Stimulated activated CD4-positive, alpha-beta T cell treated with anti-CD3 and anti-CD28 coated beads, Interleukin-12 subunit alpha, Interleukin-12 subunit beta, amount 100 ng/mL, for 48 hours (primary cell): ENCODE measurements around the gene AGPS.
"Not testable (repeated sequence)": the region's sequence is repeated elsewhere in the genome, so short reads cannot be mapped to it uniquely, and the experiment has no call there.

Experiments
- DNase-seq, 3 donors: peaks; one replicate each; pipeline ENCODE4 v3.0.0-alpha.2; 2020; ENCODE audit warnings: low read depth in 2 of 3, low spot score in 1 of 3

AGPS gene

DNA sequence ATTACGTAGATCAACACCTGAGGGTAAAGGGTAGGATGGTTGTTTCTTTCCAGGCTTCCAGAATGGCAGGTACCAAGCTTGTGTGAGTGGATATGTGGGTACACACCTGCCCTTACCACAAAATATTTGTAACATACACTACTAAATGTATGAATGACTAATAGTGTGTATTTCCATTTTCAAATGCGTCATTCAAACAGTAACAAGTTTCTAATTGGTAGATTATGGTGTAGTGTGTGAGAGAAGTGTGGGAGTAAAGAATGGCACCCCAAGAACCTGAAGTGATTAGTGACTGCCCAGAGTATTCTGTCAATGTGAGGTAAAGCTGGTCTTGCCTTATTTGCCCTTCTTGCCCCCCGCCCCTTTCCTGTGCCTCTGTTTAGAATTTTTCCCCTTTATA lies 21.1 kb downstream of the AGPS start:
- DNase-seq, result no peak

DNA sequence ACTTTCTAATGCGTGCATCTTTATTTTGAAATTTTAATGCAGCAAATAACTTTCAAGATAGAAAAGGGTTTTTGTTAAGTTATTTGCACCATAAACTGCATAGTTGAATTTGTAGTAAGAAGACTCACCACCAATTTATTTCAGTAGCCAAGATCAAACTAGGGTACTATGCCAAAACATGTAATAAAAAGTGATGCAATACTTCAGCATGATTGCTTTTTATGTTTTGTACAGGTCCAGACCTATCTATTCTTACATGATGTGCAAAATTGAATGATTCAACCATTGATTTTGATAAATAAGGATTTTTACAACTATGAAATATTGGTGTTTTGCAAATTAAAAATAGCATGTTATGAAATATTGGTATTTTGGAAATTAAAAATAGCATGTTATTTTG lies 26.7 kb downstream of the AGPS start:
- no peak for DNase-seq

DNA sequence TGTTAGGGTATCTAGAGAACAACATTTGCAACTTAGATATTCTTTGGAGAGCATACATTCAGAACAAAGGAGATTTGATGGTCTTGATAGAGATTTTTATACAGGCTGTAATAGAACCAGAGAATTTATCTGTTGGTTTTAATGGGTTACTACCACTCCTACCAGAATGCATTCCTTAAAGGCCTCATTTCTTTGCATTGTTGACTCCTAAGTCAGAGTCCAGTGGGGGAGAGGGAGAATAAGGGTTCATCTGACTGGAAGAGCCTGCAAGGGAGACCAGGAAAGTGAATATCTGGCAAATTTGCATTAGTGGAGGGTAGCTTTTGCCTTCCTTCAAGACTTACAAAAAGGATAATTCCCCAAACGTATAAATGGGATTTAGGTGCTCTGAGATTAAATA lies 29.7 kb downstream of the AGPS start:
- DNase-seq, result no peak

DNA sequence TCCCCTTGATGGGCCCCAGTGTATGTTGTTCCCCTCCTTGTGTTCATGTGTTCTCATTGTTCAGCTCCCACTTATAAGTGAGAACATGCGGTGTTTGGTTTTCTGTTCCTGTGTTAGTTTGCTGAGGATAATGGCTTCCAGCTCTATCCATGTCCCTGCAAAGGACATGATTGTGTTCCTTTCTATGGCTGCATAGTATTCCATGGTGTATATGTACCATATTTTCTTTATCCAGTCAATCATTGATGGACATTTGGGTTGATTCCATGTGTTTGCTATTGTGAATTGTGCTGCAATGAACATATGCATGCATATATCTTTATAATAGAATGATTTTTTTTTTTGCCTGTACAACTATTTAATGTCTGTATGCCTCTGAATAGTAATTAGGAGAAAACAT lies 31.5 kb downstream of the AGPS start:
- not testable (repeated sequence) for DNase-seq

DNA sequence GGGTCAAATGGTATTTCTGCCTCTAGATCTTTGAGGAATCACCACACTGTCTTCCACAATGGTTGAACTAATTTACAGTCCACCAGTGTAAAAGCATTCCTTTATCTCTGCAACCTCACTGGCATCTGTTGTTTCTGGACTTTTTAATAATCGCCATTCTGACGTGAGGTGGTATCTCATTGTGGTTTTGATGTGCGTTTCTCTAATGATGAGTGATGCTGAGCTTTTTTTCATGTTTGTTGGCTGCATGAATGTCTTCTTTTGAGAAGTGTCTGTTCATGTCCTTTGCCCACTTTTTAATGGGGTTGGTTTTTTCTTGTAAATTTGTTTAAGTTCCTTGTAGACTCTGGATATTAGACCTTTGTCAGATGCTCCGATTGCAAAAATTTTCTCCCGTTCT lies 32.0 kb downstream of the AGPS start:
- DNase-seq, result not testable (repeated sequence)

DNA sequence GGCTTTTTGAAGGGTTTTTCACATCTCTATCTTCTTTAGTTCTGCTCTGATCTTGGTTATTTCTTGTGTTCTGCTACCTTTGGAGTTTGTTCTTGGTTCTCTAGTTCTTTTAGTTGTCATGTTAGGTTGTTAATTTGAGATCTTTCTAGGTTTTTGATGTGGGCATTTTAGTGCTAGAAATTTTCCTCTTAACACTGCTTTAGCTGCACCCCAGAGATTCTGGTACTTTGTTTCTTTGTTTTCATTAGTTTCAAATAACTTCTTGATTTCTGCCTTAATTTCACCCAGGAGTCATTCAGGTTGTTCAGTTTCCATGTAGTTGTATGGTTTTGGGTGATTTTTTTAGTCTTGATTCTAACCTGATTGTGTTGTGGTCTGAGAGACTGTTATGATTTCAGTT lies 34.7 kb downstream of the AGPS start:
- no peak for DNase-seq

DNA sequence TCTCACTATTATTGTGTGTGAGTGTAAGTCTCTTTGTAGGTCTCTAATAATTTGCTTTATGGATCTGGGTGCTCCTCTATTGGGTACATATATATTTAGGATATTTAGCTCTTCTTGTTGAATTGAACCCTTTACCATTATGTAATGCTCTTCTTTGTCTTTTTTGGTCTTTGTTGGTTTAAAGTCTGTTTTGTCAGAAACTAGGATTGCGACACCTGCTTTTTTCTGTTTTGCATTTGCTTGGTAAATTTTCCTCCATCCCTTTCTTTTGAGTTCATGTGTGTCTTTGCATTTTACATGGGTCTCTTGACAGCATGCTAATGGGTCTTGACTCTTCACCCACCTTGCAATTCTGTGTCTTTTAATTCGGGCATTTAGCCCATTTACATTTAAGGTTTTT lies 35.4 kb downstream of the AGPS start:
- DNase-seq, result not testable (repeated sequence)

DNA sequence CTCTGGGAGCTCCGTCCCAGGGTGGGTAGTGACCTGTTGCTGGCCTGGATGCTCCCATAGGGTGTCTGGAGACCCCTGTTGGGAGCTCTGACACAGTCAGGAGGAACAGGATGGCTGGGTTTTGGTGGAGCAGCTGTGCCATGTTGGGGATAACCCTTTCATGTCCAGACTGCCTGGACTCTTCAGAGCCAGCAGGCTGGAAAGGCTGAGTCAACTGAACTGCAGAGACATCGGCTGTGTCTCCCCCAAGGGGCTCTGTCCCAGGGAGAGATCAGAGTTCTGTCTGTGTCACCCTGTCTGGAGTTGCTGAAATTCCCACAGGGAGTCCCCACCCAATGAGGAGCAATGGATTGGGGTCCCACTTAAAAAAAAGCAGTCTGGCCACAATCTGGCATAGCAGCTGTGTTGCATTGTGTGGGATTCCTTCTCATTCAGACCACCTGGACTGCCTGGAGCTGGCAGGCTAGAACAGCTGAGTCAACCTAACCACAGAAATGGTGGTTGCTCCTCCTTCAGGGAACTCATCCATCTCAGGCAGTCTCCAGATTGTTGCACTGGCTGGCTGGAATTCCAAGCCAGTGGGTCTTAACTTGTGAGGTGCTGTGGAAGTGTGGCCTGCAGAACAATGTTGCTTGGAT lies 37.2 kb downstream of the AGPS start:
- no peak for DNase-seq

DNA sequence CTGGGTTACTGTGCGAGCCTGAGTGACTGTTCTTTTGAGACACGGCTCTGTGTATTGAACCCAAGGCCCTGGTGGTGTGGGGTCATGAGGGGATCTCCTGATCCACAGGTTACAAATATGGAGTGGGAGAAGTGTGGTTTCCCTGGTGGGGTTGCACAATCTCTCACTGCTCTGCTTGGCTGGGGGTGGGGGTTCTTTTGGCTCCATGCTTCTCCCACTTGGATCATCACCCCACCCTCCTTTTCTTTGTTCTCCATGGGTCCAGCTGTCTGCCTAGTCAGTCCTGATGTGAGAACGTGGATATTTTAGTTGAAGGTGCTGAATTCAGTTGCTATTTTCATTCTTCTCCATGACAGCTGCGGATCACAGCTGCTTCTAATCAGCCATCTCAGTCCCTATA lies 37.8 kb downstream of the AGPS start:
- DNase-seq, result no peak

DNA sequence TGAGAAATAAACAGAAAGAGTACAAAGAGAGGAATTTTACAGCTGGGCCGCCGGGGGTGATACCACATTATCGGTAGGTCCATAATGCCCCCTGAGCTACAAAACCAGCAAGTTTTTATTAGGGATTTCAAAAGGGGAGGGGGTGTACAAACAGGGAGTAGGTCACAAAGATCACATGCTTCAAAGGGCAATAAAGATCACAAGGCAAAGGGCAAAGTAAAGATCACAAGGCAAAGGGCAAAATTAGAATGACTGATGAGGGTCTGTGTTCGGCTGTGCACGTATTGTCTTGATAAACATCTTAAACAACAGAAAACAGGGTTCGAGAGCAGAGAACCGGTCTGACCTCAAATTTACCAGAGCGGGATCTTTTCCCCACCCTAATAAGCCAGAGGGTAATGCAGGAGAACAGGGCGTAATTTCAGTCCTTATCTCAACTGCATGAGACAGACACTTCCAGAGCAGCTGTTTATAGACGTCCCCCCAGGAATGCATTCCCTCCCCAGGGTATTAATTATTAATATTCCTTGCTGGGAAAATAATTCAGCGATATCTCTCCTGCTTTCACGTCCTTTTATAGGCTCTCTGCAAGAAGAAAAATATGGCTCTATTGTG lies 38.6 kb downstream of the AGPS start:
- DNase-seq, result not testable (repeated sequence)

DNA sequence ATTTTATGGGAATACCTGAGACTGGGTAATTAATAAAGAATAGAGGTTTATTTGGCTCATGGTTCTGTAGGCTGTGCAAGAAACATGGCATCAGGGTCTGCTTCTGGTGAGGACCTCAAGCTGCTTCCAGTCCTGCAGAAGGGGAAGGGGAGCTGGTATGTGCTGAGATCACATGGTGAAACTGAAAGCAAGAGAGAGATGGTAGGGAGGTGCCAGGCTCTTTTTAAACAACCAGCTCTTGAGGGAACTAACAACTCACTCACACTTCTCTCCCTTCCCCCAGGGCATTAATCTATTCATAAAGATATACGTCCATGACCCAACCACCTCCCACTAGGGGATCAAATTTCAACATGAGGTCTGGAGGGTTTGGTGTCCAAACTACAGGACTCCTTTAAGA lies 40.1 kb downstream of the AGPS start:
- DNase-seq, result no peak

DNA sequence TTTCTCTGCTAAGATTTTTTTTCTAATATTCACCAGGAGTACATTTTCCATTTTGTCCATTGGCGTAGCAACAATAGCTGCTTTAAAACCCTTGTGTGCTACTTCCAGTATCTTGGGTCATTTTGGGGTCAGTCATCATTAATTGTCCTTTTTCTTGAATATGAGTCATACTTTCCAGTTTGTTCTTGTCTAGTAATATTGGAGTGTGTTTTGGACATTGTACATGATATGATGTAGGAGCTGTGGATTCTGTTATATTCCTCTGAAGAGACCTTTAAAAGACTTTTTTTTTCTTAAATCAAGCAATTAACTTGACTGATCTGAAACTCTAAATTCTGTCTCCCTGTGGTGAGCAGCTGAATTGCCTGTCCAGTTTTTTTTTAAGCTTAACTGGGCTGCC lies 40.8 kb downstream of the AGPS start:
- DNase-seq, result no peak

DNA sequence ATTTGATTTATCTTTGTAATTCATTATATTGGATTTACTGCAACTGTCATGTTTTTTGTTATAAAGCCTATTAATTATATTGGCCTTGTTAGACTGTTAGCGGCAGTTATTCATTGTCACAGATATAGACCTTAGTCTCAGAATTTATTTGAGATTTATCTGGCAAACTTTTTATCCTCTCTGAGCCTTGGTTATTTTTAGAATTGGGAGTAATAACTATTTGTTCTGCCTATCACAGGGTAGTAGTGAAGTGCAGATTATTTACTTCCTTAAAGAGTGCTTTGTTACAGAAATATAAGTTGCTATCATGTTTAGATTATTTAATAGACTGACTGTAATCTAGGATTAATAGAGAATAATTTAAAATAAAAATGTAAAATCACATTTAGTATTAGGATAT lies 41.9 kb downstream of the AGPS start:
- no peak for DNase-seq

DNA sequence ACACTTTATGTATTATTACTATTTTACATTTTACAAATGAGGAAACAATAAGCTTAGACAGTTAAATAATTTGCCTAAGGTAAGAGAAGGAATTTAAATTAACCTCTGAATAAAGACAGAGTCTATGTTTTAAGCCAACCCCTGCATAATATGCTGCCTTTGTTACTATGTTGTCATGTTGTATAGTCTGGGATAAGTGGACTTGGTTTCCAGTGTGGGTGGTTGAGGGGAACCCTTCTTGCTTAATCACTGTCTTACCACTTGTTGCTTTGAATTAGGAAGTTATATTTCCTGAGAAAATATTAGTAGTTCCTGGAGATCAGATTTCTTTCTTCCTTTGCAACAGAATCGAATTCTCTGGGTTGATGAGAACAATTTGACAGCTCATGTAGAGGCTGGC lies 52.6 kb downstream of the AGPS start:
- DNase-seq, result no peak

DNA sequence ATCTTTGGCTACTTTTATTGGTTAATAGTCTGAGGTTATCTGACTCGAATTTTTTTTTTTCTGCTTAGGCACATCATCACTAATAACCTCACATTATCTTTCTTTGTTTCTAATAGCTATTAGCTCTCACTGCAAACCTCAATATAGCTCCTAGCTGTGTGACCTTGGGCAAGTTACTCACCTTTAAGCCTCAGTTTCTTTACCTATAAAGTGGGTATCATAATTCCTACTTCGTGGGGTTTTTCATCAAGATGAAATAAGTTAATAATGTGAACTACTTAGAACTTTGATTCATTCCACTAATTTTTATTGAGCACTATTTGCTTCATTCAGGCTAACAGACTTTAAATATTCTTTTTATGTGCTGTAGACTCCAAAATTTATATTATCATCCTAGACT lies 55.5 kb downstream of the AGPS start:
- DNase-seq, result no peak

DNA sequence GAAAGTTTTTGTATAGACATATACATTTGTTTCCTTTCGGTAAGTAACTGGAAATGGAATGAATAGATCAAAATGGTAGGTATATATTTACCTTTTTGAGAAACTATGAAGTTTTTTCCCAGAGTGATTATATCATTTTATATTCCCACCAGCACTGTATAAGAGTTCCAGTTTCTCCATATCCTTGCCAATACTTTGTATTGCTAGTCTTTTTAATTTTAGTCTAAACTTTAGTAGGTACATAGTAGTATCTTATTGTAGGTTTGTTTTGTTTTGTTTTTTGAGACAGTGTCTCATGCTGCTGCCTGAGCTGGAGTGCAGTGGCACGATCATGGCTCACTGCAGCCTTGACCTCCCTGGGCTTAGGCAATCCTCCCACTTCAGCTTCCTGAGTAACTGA lies 56.6 kb downstream of the AGPS start:
- no peak for DNase-seq

DNA sequence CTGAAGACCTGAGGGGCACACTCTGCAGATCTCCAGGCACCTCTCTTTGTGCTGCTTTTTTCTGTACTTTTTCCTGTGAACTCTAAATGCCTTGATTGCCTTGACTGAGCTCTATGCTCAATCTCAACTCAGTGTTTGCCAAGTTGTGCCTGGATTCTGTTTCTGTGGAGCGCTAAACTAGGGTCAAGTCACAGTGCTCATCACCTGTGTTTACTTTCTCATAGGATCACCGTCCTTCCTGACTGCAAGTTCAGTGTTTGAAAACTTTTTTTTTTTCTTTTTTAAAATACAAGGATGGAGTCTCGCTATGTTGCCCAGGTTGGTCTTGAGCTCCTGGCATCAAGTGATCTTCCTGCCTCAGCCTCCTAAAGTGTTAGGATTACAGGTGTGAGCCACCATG lies 62.6 kb downstream of the AGPS start:
- DNase-seq, result no peak

DNA sequence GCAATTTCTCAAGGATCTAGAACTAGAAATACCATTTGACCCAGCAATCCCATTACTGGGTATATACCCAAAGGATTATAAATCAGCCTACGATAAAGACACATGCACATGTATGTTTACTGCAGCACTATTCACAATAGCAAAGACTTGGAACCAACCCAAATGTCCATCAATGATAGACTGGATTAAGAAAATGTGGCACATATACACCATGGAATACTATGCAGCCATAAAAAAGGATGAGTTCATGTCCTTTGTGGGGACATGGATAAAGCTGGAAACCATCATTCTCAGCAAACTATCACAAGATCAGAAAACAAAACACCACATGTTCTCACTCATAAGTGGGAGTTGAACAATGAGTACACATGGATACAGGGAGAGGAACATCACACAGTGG lies 67.2 kb downstream of the AGPS start:
- DNase-seq, result not testable (repeated sequence)

DNA sequence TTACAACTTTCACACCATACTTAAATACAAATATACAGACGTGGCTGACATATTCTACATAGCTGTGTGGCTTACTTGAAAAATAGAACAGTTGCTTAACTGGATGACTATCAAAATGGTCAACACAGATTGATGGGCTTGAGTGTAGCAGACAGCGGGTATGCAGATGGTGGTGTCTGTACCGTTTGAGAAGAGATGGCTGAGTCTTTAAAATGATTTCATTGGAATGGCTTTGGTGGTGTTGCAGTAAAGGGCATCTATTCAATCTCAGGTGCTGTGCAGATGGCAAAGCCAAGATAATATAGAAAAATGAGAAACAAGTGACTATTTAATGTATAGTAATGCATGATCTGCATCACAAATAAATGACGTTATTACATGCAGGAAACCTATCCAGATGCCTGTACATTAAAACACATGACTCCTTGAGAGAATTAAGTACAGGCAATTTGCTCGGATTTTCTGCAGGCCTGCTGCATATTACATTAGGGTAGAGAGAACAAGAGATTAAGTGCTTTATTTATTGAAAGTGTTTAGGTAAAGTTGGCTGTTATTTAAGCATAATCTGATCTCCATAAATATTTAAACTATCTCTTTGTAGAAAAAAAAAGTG lies 68.5 kb downstream of the AGPS start:
- no peak for DNase-seq

DNA sequence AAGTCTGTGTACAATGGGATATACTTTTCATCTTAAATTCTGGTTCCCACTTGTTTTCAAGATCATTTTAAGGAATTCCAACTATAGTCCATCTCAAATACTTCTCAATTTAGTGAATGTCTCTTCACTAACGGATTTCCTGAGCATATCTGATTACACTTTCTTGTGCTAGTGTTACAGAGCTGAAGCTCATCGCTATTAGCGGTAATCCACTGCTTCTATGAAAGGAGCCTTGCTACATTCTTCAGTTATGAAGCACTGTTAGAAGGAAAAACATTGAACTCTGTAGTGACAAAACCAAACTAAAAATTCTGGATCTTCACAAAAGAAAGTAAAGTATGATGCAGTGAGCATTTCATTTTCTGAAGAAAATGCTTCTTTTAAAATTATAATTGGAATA lies 72.0 kb downstream of the AGPS start:
- no peak for DNase-seq

DNA sequence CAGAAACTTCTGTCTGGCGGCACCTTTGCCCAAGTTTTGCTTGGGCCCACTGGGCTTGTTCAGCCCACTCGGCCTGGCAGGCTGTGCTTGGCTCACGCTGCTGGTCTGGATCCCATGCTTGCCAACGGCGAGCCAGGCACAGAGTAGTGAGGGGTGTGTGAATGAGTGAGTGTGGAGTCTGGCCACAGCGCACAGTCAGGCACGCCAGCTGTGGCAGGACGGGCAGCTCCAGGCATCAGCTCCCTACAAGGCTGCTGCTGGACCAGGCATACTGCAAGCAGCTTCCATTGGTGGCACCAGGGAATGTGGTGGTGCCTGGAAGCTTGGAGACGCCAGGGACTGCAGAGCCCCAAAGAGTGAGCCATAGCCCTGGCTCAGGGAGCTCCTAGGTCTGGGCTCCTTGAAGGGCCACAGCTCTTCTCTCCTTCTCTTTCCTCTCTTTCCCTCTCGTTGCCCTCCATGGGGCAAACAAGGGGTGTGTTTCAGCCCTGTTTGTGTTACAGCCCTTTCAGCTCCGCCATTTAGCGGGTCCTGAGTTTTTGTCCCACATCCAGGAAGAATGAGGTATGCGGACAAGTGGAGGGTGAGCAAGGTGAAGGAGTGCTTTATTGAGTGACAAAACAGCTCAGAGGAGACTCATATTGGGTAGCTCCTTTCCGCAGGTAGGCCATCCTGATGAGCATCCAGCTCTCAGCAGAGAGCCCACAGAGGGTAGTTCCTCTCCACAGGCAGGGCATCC lies 73.0 kb downstream of the AGPS start:
- DNase-seq, result no peak
